Heart left ventricle (tissue), 13 donors: ENCODE results near the gene ANTXRL.
"Not testable (repeated sequence)": the region's sequence is repeated elsewhere in the genome, so short reads cannot be mapped to it uniquely, and the experiment has no call there.

ENCODE experiments used
- CTCF ChIP-seq, 12 donors: fragments of 200-600 bp; sonication (generic) in 4 of 12; IDR thresholded peaks; one replicate each; pipeline versions ENCODE4 v1.5.0 to v1.8.0; 2018 to 2022; ENCODE audit warnings: antibody characterized with exemption in 12 of 12, mild to moderate bottlenecking in 5 of 12
- POLR2A ChIP-seq, 2 donors: fragments of 450-650 bp; IDR thresholded peaks; one replicate each; pipeline ENCODE4 v1.6.1; 2017; ENCODE audit warnings: antibody characterized with exemption in 2 of 2, mild to moderate bottlenecking in 2 of 2, moderate library complexity in 2 of 2
- donor health status: ischemic (EF 13 %, LVEDD 7.1; RV severe dilation, severe dysfunction).
- donor health status: DM: no; HTN: yes; CAD: no.
- donor health status: DM: no; HTN: no; CAD: no.
- donor health status: ischemic (EF 25% LVEDD 6.9; RV normal size, moderate dysfunction).
- donor health status: ischemic (EF 25% LVEDD 5.7; RV mildly dilated, moderate dysfunction).
- donor health status: ischemic (EF 35%, LVEDD 5.7; RV mildly dilated, moderate dysfunction).
- donor health status: nonischemic (EF 11% LVEDD 7.7; RV severe dilation, severe dysfunction).
- donor health status: DM: yes; HTN: yes; CAD: no.
- donor health status: PGD.
- donor health status: ischemic (EF 29% LVEDD 5.4; RV normal size, mild dysfunction).
- donor health status: nonischemic (EF 23%, LVEDD 6.1; RV moderate dilation, normal function).

- TF ChIP-seq POLR2A, CTCF (IDR thresholded peaks at IDR 0.05): not testable (repeated sequence)
These were observed 37.0 kb upstream of the ANTXRL start for GRCh38 chr10:46249617-46250344.
